GM12878 (cell line): Measurements from ENCODE around the gene RARB. TPM values are rescaled to one million over a fixed set of nuclear protein-coding genes. Genes with fewer than 3 reads are reported as not detected.

Source experiments
- ATAC-seq: fragments of 200-7000 bp; cut with Tn5 transposase; 3 replicates; pipeline ENCODE4 v1.9.1; 2020; ENCODE audit warnings: mild to moderate bottlenecking, moderate library complexity
- BruUV-seq: library from RNA; stranded (reverse); fragments of 400-500 nt; replicated peaks from 2 replicates; lab custom pipeline; 2021; lab: Mats Ljungman, UMichigan
- CTCF ChIA-PET: fragments of 300-600 bp; sonication (Branson Sonifier 250); formaldehyde crosslinking; extraction: SDS; loops from one replicate; lab custom pipeline; 2021; ENCODE audit warnings: inconsistent platforms; lab: Yijun Ruan, JAX
- POLR2A ChIA-PET: fragments of 350-600 bp; formaldehyde crosslinking; extraction: SDS; loops from one replicate; lab custom pipeline; 2021; ENCODE audit warnings: inconsistent platforms; lab: Charles Lee
- RAD21 ChIA-PET: fragments of 300-600 bp; sonication (Branson Sonifier 250); formaldehyde crosslinking; loops from one replicate; lab custom pipeline; 2023; ENCODE audit warnings: antibody characterized with exemption; ENCODE audit not compliant: unreplicated experiment; lab: Charles Lee
- SMC1A ChIA-PET: fragments of 300-600 bp; sonication (Branson Sonifier 250); formaldehyde crosslinking; loops from one replicate; lab custom pipeline; 2023; ENCODE audit not compliant: unreplicated experiment, uncharacterized antibody; lab: Charles Lee
- DNase-seq: peaks from one replicate; pipeline ENCODE4 v3.0.0-alpha.2; 2011; ENCODE audit warnings: low read depth, low spot score
- FAIRE-seq: peaks from 3 replicates; lab custom pipeline; 2011; peaks lifted over from hg19 to GRCh38; lab: Jason Lieb, UNC
- H2AFZ ChIP-seq: 2 replicates; pipeline ENCODE4 v1.6.0; 2011; ENCODE audit warnings: low read depth, low read length, control low read depth; ENCODE audit not compliant: control insufficient read depth
- H3K27ac ChIP-seq: 2 replicates; pipeline ENCODE4 v1.5.1; 2011; ENCODE audit warnings: control low read depth; ENCODE audit not compliant: control insufficient read depth, insufficient read depth
- H3K27me3 ChIP-seq, 2 experiments: replicated peaks in 1 of 2; 2 replicates each; pipeline versions ENCODE4 v1.6.0 to v1.6.1; 2011; ENCODE audit warnings: low read length in 1 of 2; ENCODE audit not compliant: control insufficient read depth in 2 of 2, insufficient read depth in 2 of 2
- H3K36me3 ChIP-seq, 2 experiments: 2 replicates each; pipeline ENCODE4 v1.5.1; 2011; ENCODE audit warnings: low read length in 1 of 2; ENCODE audit not compliant: control insufficient read depth in 2 of 2, insufficient read depth in 2 of 2
- H3K4me1 ChIP-seq: 2 replicates; pipeline ENCODE4 v1.6.1; 2011; ENCODE audit warnings: mild to moderate bottlenecking, low read length, moderate library complexity, mixed read lengths; ENCODE audit not compliant: control insufficient read depth, insufficient read depth
- H3K4me2 ChIP-seq: 2 replicates; pipeline ENCODE4 v1.6.0; 2011; ENCODE audit warnings: control low read depth; ENCODE audit not compliant: control insufficient read depth, insufficient read depth
- H3K4me3 ChIP-seq: fragments of 200-600 bp; sonication (generic); 2 replicates; pipeline ENCODE4 v1.5.1; 2016
- H3K79me2 ChIP-seq: 2 replicates; pipeline ENCODE4 v1.6.0; 2011; ENCODE audit warnings: low read length; ENCODE audit not compliant: control insufficient read depth, insufficient read depth
- H3K9ac ChIP-seq: 2 replicates; pipeline ENCODE4 v1.8.0; 2011; ENCODE audit warnings: low read length, control low read depth, mixed read lengths; ENCODE audit not compliant: control insufficient read depth, insufficient read depth
- H3K9me3 ChIP-seq: replicated peaks from 3 replicates; pipeline ENCODE4 v1.5.1; 2011; ENCODE audit warnings: mild to moderate bottlenecking, low read length; ENCODE audit not compliant: control insufficient read depth, insufficient read depth
- H4K20me1 ChIP-seq: 2 replicates; pipeline ENCODE4 v1.6.0; 2011; ENCODE audit not compliant: control insufficient read depth, insufficient read depth
- CEBPB ChIP-seq, 2 experiments: fragments of 150-350 bp in 1 of 2; IDR thresholded peaks; 2 replicates each; pipeline ENCODE4 v1.6.1; 2012 to 2014; ENCODE audit warnings: low read depth in 2 of 2, low read length in 2 of 2, borderline replicate concordance in 1 of 2, inconsistent platforms in 1 of 2
- ESRRA ChIP-seq: IDR thresholded peaks from 2 replicates; pipeline ENCODE4 v1.6.1; 2012; ENCODE audit warnings: mild to moderate bottlenecking, low read length, improper control_type of control experiment
- IKZF1 ChIP-seq: fragments of 450-650 bp; conservative IDR thresholded peaks from 2 replicates; pipeline ENCODE4 v1.6.1; 2017; ENCODE audit warnings: antibody characterized with exemption, mild to moderate bottlenecking
- KAT2A ChIP-seq: conservative IDR thresholded peaks from 2 replicates; pipeline ENCODE4 v1.6.1; 2011; ENCODE audit warnings: low read depth, low read length; ENCODE audit not compliant: control insufficient read depth
- MYB ChIP-seq: fragments of 150-350 bp; IDR thresholded peaks from 2 replicates; pipeline ENCODE4 v1.6.1; 2014; ENCODE audit warnings: mild to moderate bottlenecking, low read depth, low read length, borderline replicate concordance
- NFYA ChIP-seq: IDR thresholded peaks from 2 replicates; pipeline ENCODE4 v1.6.1; 2011; ENCODE audit warnings: low read depth, mild to moderate bottlenecking, low read length, improper control_type of control experiment, borderline replicate concordance
- PAX8 ChIP-seq: fragments of 450-650 bp; IDR thresholded peaks from 2 replicates; pipeline ENCODE4 v1.6.1; 2017; ENCODE audit warnings: mild to moderate bottlenecking, moderate library complexity
- POLR2AphosphoS2 ChIP-seq: IDR thresholded peaks from 2 replicates; pipeline ENCODE4 v1.6.1; 2011; ENCODE audit warnings: low read depth, mild to moderate bottlenecking, low read length, improper control_type of control experiment, moderate library complexity
- RELB ChIP-seq: fragments of 450-650 bp; IDR thresholded peaks from 2 replicates; pipeline ENCODE4 v1.6.1; 2017; ENCODE audit warnings: low read depth, mild to moderate bottlenecking, moderate library complexity
- SMAD5 ChIP-seq: IDR thresholded peaks from 2 replicates; pipeline ENCODE4 v1.6.1; 2016; ENCODE audit warnings: antibody characterized with exemption, low read depth
- SUPT20H ChIP-seq: IDR thresholded peaks from 2 replicates; pipeline ENCODE4 v1.6.1; 2011; ENCODE audit warnings: low read depth, mild to moderate bottlenecking, low read length, moderate library complexity, borderline replicate concordance; ENCODE audit not compliant: control insufficient read depth
- TARDBP ChIP-seq: IDR thresholded peaks from 2 replicates; pipeline ENCODE4 v1.6.1; 2016; ENCODE audit warnings: borderline replicate concordance
- TCF12 ChIP-seq: IDR thresholded peaks from 2 replicates; pipeline ENCODE4 v1.6.1; 2011; ENCODE audit warnings: low read depth, mild to moderate bottlenecking, low read length
- WGBS: methylation state at CpG from one replicate; pipeline ENCODE4 v1.1.6; 2016; ENCODE audit warnings: low lambda C conversion rate; ENCODE audit not compliant: insufficient replicate concordance, insufficient coverage; ENCODE audit errors: missing lambda C conversion rate; 5-methylcytosine and 5-hydroxymethylcytosine counted together
- in situ Hi-C: fragments of 300-500 bp; cut with MboI; formaldehyde crosslinking; loops from 9 replicates; pipeline ENCODE4 v1.14.3; 2018; ENCODE audit warnings: mixed read lengths
- intact Hi-C: fragments of 100-400 bp; cut with micrococcal nuclease; formaldehyde crosslinking; loops from one replicate; pipeline ENCODE4 v1.14.2; 2022; ENCODE audit not compliant: unreplicated experiment
- polyA plus RNA-seq, 11 experiments: library from polyadenylated mRNA; depleted of rRNA in 4 of 11; unstranded in 6 of 11; stranded (reverse) in 5 of 11; fragments of >200 nt; fragmentation: Nextera tagmentation in 4 of 11; fragmentation: Illumina TruSeq in 1 of 11; extraction: Ambion mirVana in 4 of 11; extraction: Trizol in 1 of 11; gene quantifications; 1 replicate in 1 of 11; 2 replicates in 10 of 11; pipeline versions ENCODE4 v1.2.1 to v1.2.3, GENCODE V29; 2011 to 2016; ENCODE audit warnings: inconsistent platforms in 2 of 11, missing spikeins in 2 of 11, low read depth in 1 of 11
- total RNA-seq, 4 experiments: library from RNA; depleted of rRNA in 3 of 4; stranded (reverse); fragments of >200 nt in 3 of 4; fragmentation: Illumina TruSeq in 1 of 4; extraction: Trizol in 1 of 4; gene quantifications; 2 replicates each; pipeline versions ENCODE4 v1.2.1 to v1.2.3, GENCODE V29; 2013 to 2021
- TF ChIP-seq, protein P1 (sequence below): IDR thresholded peaks from 2 replicates; pipeline ENCODE4 v1.6.1; 2011; ENCODE audit warnings: low read depth, mild to moderate bottlenecking, low read length, moderate library complexity, borderline replicate concordance; ENCODE audit errors: extremely low read depth
- TF ChIP-seq, protein P2 (sequence below): IDR thresholded peaks from 2 replicates; pipeline ENCODE4 v1.6.1; 2012; ENCODE audit warnings: low read depth, low read length, improper control_type of control experiment
- TF ChIP-seq, protein P3 (sequence below): IDR thresholded peaks from 2 replicates; pipeline ENCODE4 v1.6.1; 2012; ENCODE audit warnings: low read depth, low read length, improper control_type of control experiment
- TF ChIP-seq, protein P4 (sequence below): IDR thresholded peaks from 2 replicates; pipeline ENCODE4 v1.6.1; 2011; ENCODE audit warnings: low read depth, low read length, improper control_type of control experiment, borderline replicate concordance

RARB gene
- total and polyA plus RNA-seq, 10 of the 15 experiments (the other 5 are each of a cell fraction or from before 2014, with no cell fraction given): 0.05 to 0.06 TPM; not detected in 8

GRCh38 chr3:25469558-25469957 lies 41.5 kb downstream of the RARB start (continued):
- no peak for TF ChIP-seq ESRRA
- TF ChIP-seq RELB: no peak
- TF ChIP-seq, protein P1, sequence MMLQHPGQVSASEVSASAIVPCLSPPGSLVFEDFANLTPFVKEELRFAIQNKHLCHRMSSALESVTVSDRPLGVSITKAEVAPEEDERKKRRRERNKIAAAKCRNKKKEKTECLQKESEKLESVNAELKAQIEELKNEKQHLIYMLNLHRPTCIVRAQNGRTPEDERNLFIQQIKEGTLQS: no peak

DNA sequence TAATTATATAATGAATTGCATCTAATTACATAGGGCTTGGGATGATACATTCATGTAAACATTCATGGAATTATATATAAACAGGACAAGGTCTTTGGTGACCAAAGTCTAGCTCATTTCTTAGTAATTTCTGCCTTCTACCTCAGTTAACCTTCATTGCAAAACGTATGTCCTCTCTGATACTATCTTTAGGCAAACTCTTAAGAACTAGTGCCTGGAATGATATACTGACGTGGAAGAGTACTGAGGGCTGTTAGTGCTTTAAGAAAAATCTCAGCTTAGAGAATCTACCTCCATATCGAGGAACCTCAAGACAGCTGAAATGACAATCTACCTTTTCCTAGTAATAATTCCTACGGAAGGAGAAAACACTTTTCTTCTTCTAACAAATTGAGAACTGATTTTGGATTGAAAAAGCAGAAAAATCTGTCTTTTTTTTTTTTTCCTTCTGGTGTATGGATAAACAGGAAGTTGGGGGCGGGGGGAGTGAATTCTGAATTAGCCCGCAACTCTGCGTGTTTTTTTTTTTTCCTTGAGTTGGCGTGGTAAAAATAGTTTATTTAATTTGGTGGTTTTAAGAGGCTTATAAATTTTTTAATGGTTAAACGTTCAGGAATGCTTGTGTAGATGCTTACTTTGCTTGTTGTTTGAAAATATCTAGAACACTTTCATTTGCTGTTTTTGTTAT lies 43.2 kb downstream of the RARB start:
- no peak overlapping the region for H3K9ac ChIP-seq
- no TSS peak for BruUV-seq
- no peaks in the 10 kb centered on the region for H4K20me1 ChIP-seq
- H3K4me2 ChIP-seq: no peak overlapping the region
- RAD21 ChIA-PET: no interaction called here
- in situ Hi-C loops: no loop called here
- H3K9me3 ChIP-seq: no peaks in the 10 kb centered on the region
- H2AFZ ChIP-seq: no peak overlapping the region
- intact Hi-C loops: no loop called here
- H3K27me3 ChIP-seq: no peaks in the 10 kb centered on the region
- no peak overlapping the region for H3K27ac ChIP-seq
- no peak for DNase-seq
- 5% methylated on average over 9 of the region's 9 CpGs for WGBS
- CTCF ChIA-PET: interaction anchor here (1.3 kb wide), 1 partner anchor 29 kb away, joined by 4 read pairs; no protein-coding TSS in a partner anchor
- no peak for FAIRE-seq
- SMC1A ChIA-PET: no interaction called here
- H3K36me3 ChIP-seq: no peaks in the 10 kb centered on the region
- no peak overlapping the region for H3K4me3 ChIP-seq
- no peaks in the 10 kb centered on the region for H3K4me1 ChIP-seq
- POLR2A ChIA-PET: no interaction called here
- no peaks in the 10 kb centered on the region for H3K79me2 ChIP-seq
- no peak for ATAC-seq
- TF ChIP-seq IKZF1 (no peak), CEBPB (IDR thresholded peaks at IDR 0.05; ENCODE audit: borderline replicate concordance in 1 of 2, low read depth in 2 of 2, low read length in 2 of 2) (no peak), SUPT20H (no peak), KAT2A (no peak), SMAD5 (no peak), MYB (no peak), TCF12 (no peak), NFYA (no peak), TARDBP (no peak), POLR2AphosphoS2 (no peak), PAX8 (no peak)
- TF ChIP-seq, protein P2, sequence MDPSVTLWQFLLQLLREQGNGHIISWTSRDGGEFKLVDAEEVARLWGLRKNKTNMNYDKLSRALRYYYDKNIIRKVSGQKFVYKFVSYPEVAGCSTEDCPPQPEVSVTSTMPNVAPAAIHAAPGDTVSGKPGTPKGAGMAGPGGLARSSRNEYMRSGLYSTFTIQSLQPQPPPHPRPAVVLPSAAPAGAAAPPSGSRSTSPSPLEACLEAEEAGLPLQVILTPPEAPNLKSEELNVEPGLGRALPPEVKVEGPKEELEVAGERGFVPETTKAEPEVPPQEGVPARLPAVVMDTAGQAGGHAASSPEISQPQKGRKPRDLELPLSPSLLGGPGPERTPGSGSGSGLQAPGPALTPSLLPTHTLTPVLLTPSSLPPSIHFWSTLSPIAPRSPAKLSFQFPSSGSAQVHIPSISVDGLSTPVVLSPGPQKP: no peak
- TF ChIP-seq, protein P1: no peak
- TF ChIP-seq, protein P3, sequence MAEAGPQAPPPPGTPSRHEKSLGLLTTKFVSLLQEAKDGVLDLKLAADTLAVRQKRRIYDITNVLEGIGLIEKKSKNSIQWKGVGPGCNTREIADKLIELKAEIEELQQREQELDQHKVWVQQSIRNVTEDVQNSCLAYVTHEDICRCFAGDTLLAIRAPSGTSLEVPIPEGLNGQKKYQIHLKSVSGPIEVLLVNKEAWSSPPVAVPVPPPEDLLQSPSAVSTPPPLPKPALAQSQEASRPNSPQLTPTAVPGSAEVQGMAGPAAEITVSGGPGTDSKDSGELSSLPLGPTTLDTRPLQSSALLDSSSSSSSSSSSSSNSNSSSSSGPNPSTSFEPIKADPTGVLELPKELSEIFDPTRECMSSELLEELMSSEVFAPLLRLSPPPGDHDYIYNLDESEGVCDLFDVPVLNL: no peak
- TF ChIP-seq, protein P4, sequence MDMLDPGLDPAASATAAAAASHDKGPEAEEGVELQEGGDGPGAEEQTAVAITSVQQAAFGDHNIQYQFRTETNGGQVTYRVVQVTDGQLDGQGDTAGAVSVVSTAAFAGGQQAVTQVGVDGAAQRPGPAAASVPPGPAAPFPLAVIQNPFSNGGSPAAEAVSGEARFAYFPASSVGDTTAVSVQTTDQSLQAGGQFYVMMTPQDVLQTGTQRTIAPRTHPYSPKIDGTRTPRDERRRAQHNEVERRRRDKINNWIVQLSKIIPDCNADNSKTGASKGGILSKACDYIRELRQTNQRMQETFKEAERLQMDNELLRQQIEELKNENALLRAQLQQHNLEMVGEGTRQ: no peak
